IMR-90 (cell line): ENCODE measurements around the gene M6PR.

ENCODE experiments used
- CEBPB ChIP-seq: IDR thresholded peaks from 2 replicates; pipeline ENCODE4 v1.6.1; 2012; ENCODE audit warnings: low read depth, low read length, improper control_type of control experiment
- CTCF ChIP-seq: conservative IDR thresholded peaks from 2 replicates; pipeline ENCODE4 v1.5.1; 2012; ENCODE audit warnings: mild to moderate bottlenecking, low read depth, low read length, improper control_type of control experiment
- MAFK ChIP-seq: IDR thresholded peaks from 2 replicates; pipeline ENCODE4 v1.6.1; 2012; ENCODE audit warnings: low read depth, low read length, improper control_type of control experiment
- POLR2A ChIP-seq: IDR thresholded peaks from 2 replicates; pipeline ENCODE4 v1.6.1; 2012; ENCODE audit warnings: mild to moderate bottlenecking, low read depth, low read length
- RAD21 ChIP-seq: IDR thresholded peaks from 2 replicates; pipeline ENCODE4 v1.6.1; 2012; ENCODE audit warnings: low read length, improper control_type of control experiment
- RCOR1 ChIP-seq: IDR thresholded peaks from 2 replicates; pipeline ENCODE4 v1.6.1; 2012; ENCODE audit warnings: mild to moderate bottlenecking, low read length, improper control_type of control experiment; ENCODE audit not compliant: insufficient replicate concordance
- SMC3 ChIP-seq: fragments of 150-350 bp; IDR thresholded peaks from 2 replicates; pipeline ENCODE4 v1.6.1; 2016; ENCODE audit warnings: low read depth, mild to moderate bottlenecking, antibody characterized with exemption, low read length, moderate library complexity

- TF ChIP-seq CTCF (no peak), MAFK (no peak), RAD21 (no peak), RCOR1 (no peak), CEBPB (no peak), POLR2A (no peak), SMC3 (no peak)
Observed at GRCh38 chr12:8947737-8948136, 1.7 kb downstream of the M6PR start.
